Transverse colon (tissue), 4 donors: ENCODE measurements around the gene ACOT6. TPM values are rescaled to one million over a fixed set of nuclear protein-coding genes. Genes with fewer than 3 reads are reported as not detected.
A peak's percentile ranks its signal among the peaks of the same experiment; 100 is the strongest.

Experiments used
- DNase-seq: peaks from one replicate; pipeline ENCODE4 v3.0.0-alpha.2; 2019
- H3K27ac ChIP-seq, 4 donors: fragments of 200-600 bp; sonication (generic); 2 replicates each; pipeline ENCODE4 v1.5.1; 2016 to 2018; ENCODE audit warnings: inconsistent platforms in 4 of 4
- H3K27me3 ChIP-seq: fragments of 200-600 bp; sonication (generic); 2 replicates; pipeline ENCODE4 v1.5.1; 2017; ENCODE audit warnings: inconsistent platforms
- H3K36me3 ChIP-seq, 4 donors: fragments of 200-600 bp; sonication (generic); 2 replicates each; pipeline ENCODE4 v1.5.1; 2017 to 2019; ENCODE audit warnings: inconsistent platforms in 4 of 4
- H3K4me1 ChIP-seq, 4 donors: fragments of 200-600 bp; sonication (generic); 2 replicates each; pipeline ENCODE4 v1.5.1; 2017 to 2020; ENCODE audit warnings: inconsistent platforms in 4 of 4
- H3K4me3 ChIP-seq, 4 donors: fragments of 200-600 bp; sonication (generic); 1 replicate in 1 of 4; 2 replicates in 3 of 4; pipeline versions ENCODE4 v1.5.1 to v1.6.1; 2017 to 2019; ENCODE audit warnings: inconsistent platforms in 4 of 4
- H3K9me3 ChIP-seq, 2 donors: fragments of 200-600 bp; sonication (generic); 2 replicates each; pipeline ENCODE4 v1.5.1; 2017 to 2019; ENCODE audit warnings: inconsistent platforms in 2 of 2
- CTCF ChIP-seq, 5 experiments: fragments of 200-600 bp in 3 of 5; fragments of 450-650 bp in 2 of 5; sonication (generic) in 3 of 5; IDR thresholded peaks; 1 replicate in 2 of 5; 2 replicates in 3 of 5; pipeline ENCODE4 v1.5.1; 2016 to 2017; ENCODE audit warnings: antibody characterized with exemption in 5 of 5, inconsistent platforms in 3 of 5, mild to moderate bottlenecking in 2 of 5, moderate library complexity in 1 of 5
- EP300 ChIP-seq: sonication (generic); formaldehyde crosslinking; IDR thresholded peaks from one replicate; pipeline ENCODE4 v1.6.1; 2017; ENCODE audit warnings: antibody characterized with exemption, low read depth
- POLR2A ChIP-seq: fragments of 450-650 bp; IDR thresholded peaks from one replicate; pipeline ENCODE4 v1.6.1; 2016; ENCODE audit warnings: antibody characterized with exemption, mild to moderate bottlenecking, moderate library complexity
- POLR2AphosphoS5 ChIP-seq, 3 donors: sonication (generic); formaldehyde crosslinking; IDR thresholded peaks; one replicate each; pipeline ENCODE4 v1.6.1; 2016; ENCODE audit warnings: antibody characterized with exemption in 3 of 3
- WGBS, 2 donors: methylation state at CpG; one replicate each; pipeline ENCODE4 v1.1.5; 2018; ENCODE audit warnings: low coverage in 1 of 2; 5-methylcytosine and 5-hydroxymethylcytosine counted together
- in situ Hi-C, 4 donors: fragments of 200-750 bp; cut with MboI; loops; one replicate each; pipeline versions ENCODE4 v1.15.0 to v1.15.1; 2017; ENCODE audit warnings: low sequenced_read_pairs in 3 of 4, low pct_ligation_motif_present in 1 of 4, low pct_unique_long_range_greater_than_20kb in 1 of 4
- intact Hi-C: fragments of 100-400 bp; cut with DNase I; formaldehyde crosslinking; loops from one replicate; pipeline ENCODE4 v1.15.1; 2023; ENCODE audit warnings: low total_unique reads
- total RNA-seq, 4 donors: library from RNA; depleted of rRNA; stranded (reverse); fragments of >200 nt; gene quantifications; one replicate each; pipeline ENCODE4 v1.1.0, GENCODE V29; 2016

The ACOT6 gene
- total RNA-seq, 4 donors from 2014 or later = not detected

GRCh38 chr14:73591690-73592449 is 20.4 kb upstream of the ACOT6 start, which contains the start of gene ACOT4:
Gene ACOT4, plus strand, starts transcription at chr14:73591873. Its CDS starts 87 bp downstream, at chr14:73591960.
- DNase-seq = peak; percentile 56
- H3K4me3 ChIP-seq = peak within 1 kb of the TSS; percentile 53 to 83 (median 66)
- no peaks in the 10 kb centered on the region for H3K27me3 ChIP-seq
- H3K27ac ChIP-seq = peak within 1 kb of the TSS; percentile 44 to 69 (median 60)
- intact Hi-C loops (no loop called here), in situ Hi-C loops (no loop called here)
- H3K4me1 ChIP-seq = peaks cover 0 to 15% (median 5%) of the 10 kb centered on the region in 4 donors
- no peaks in the 10 kb centered on the region for H3K9me3 ChIP-seq
- TF ChIP-seq CTCF (IDR thresholded peaks at IDR 0.05) (peak; percentile 20 to 72 (median 33)), POLR2AphosphoS5 (IDR thresholded peaks at IDR 0.05) (no peak)
- H3K36me3 ChIP-seq = no peaks in the 10 kb centered on the region
- 3 to 7% methylated on average over 6 to 43 of the region's 89 CpGs for WGBS, 2 donors

- TF ChIP-seq CTCF (IDR thresholded peaks at IDR 0.05) = no peak
- 92 to 95% methylated on average over 8 to 9 of the region's 9 CpGs for WGBS, 2 donors
- in situ Hi-C loops (no loop called here), intact Hi-C loops (no loop called here)
- Histone ChIP-seq H3K27me3 (no peaks in the 10 kb centered on the region), H3K4me3 (no peak overlapping the region), H3K36me3 (no peaks in the 10 kb centered on the region), H3K9me3 (no peaks in the 10 kb centered on the region), H3K27ac (no peak overlapping the region), H3K4me1 (peaks cover 0 to 15% (median 5%) of the 10 kb centered on the region in 4 donors)
- no peak for DNase-seq
These were observed 17.8 kb upstream of the ACOT6 start for GRCh38 chr14:73594491-73594890.

DNA sequence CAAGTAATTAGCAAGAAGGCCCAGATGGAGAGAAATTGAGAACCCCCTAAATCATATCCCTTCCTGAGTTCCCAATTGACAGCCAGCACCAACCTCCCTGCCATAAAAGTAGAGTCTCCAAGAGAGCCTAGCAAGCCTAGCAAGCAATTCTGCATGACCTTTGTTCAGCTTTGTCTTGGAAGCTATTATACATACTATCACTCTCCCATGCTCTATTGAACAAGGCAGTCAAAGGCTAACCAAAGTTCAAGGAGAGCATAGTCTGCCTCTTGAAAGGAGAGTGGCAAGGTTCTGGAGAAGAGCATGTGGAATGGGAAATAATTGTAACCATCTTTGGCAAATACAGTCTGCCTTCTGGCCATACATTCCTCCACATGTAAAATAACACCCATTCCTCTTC is 12.8 kb upstream of the ACOT6 start:
- DNase-seq = no peak
- no peaks in the 10 kb centered on the region for H3K27me3 ChIP-seq
- TF ChIP-seq EP300 = no peak
- no peak for TF ChIP-seq POLR2AphosphoS5 (IDR thresholded peaks at IDR 0.05)
- no peak for TF ChIP-seq CTCF (IDR thresholded peaks at IDR 0.05)
- TF ChIP-seq POLR2A = no peak
- no peak overlapping the region for H3K27ac ChIP-seq
- H3K9me3 ChIP-seq = no peaks in the 10 kb centered on the region
- H3K36me3 ChIP-seq = no peaks in the 10 kb centered on the region
- in situ Hi-C loops = no loop called here
- intact Hi-C loops = no loop called here
- no peak overlapping the region for H3K4me3 ChIP-seq
- no peaks in the 10 kb centered on the region for H3K4me1 ChIP-seq

DNA sequence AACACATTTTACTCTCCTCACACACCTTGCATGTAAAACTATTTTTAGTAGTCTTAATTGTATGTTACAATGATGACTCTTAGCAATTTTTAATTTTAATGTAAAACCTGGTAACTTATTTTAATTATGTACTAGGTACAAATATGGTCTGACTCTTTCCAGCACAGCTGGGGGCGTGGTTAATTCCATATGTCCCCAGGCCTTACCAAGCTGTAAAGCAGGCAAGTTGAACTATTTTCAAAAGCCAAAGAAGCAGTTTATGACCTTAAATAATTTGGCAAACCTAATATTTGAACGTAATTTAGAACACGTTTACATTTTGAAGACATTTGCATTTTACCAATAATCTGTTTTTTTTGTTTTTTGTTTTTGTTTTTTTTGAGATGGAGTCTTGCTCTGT is 9.3 kb upstream of the ACOT6 start:
- H3K27ac ChIP-seq = no peak overlapping the region
- H3K36me3 ChIP-seq = no peaks in the 10 kb centered on the region
- H3K4me1 ChIP-seq = no peaks in the 10 kb centered on the region
- intact Hi-C loops (no loop called here), in situ Hi-C loops (no loop called here)
- no peaks in the 10 kb centered on the region for H3K9me3 ChIP-seq
- TF ChIP-seq POLR2AphosphoS5 (IDR thresholded peaks at IDR 0.05) (no peak), EP300 (no peak), POLR2A (no peak), CTCF (IDR thresholded peaks at IDR 0.05) (no peak)
- WGBS, 2 donors = 80 to 83% methylated on average over 3 of the region's 3 CpGs
- no peaks in the 10 kb centered on the region for H3K27me3 ChIP-seq
- H3K4me3 ChIP-seq = no peak overlapping the region
- no peak for DNase-seq
